Activated CD8-positive, alpha-beta T cell treated with anti-CD3 and anti-CD28 coated beads, Interleukin-2, amount 10 ng/mL, durations not matched to agents 7 days and 5 days (primary cell): ENCODE data around the gene ARHGAP24. TPM values are rescaled to one million over a fixed set of nuclear protein-coding genes. Genes with fewer than 3 reads are reported as not detected.
"Not testable (repeated sequence)": the region's sequence is repeated elsewhere in the genome, so short reads cannot be mapped to it uniquely, and the experiment has no call there.

Experiments used
- ATAC-seq: fragments of 150-1000 bp; cut with Tn5 transposase; one replicate; pipeline ENCODE4 v1.10.0; 2021; ENCODE audit warnings: moderate library complexity
- CTCF ChIA-PET: fragments of 350-600 bp; sonication (Branson Sonifier 250); formaldehyde crosslinking; loops from one replicate; lab custom pipeline; 2021; ENCODE audit warnings: antibody characterized with exemption; lab: Charles Lee
- POLR2A ChIA-PET: fragments of 350-600 bp; sonication (Branson Sonifier 250); formaldehyde crosslinking; loops from one replicate; lab custom pipeline; 2021; ENCODE audit warnings: antibody characterized with exemption; lab: Charles Lee
- DNase-seq: peaks from one replicate; pipeline ENCODE4 v3.0.0-alpha.2; 2020
- H3K27ac Mint-ChIP-seq: one replicate; pipeline ENCODE4 v1.8.0; 2021; ENCODE audit warnings: mild to moderate bottlenecking, mixed read lengths
- H3K27me3 Mint-ChIP-seq: one replicate; pipeline ENCODE4 v1.8.0; 2021; ENCODE audit warnings: low read depth, mixed read lengths
- H3K36me3 Mint-ChIP-seq: one replicate; pipeline ENCODE4 v1.8.0; 2021; ENCODE audit warnings: low read depth, mixed read lengths
- H3K4me1 Mint-ChIP-seq: one replicate; pipeline ENCODE4 v1.8.0; 2021; ENCODE audit warnings: low read depth, mixed read lengths
- H3K4me3 Mint-ChIP-seq: one replicate; pipeline ENCODE4 v1.8.0; 2021; ENCODE audit warnings: mild to moderate bottlenecking, mixed read lengths
- H3K9me3 Mint-ChIP-seq: one replicate; pipeline ENCODE4 v1.8.0; 2022; ENCODE audit warnings: mixed read lengths; ENCODE audit not compliant: insufficient read depth
- total RNA-seq, 2 experiments: library from RNA; stranded (reverse); gene quantifications; one replicate each; pipeline ENCODE4 v1.2.3, GENCODE V29; 2021

Gene ARHGAP24
- total RNA-seq, 2 experiments from 2014 or later = not detected

DNA sequence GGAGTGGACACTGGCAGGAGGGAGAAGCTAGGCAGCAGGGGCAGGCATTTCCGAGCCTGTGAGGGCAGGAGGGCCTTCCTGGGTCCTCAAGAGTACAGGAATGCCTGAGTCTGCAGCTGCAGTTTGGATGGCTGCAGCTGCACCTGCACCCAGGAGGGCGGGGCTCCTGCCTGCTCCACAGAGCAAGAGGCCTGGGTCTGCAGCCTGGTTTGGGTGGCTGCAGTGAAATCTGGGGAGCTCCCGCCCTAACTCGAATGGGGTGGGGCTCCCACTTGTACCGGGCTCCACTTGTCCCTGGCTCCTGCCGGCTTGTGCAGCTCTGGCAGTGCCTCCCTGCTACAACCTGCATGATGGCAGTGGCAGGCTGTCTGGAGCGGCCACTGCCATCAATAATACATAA is 436.0 kb downstream of the ARHGAP24 start:
- H3K4me1 Mint-ChIP-seq = no peaks in the 10 kb centered on the region
- ATAC-seq (no peak), DNase-seq (no peak)
- ChIA-PET CTCF (no interaction called here), POLR2A (no interaction called here)
- no peaks in the 10 kb centered on the region for H3K9me3 Mint-ChIP-seq
- no peak overlapping the region for H3K4me3 Mint-ChIP-seq
- H3K36me3 Mint-ChIP-seq = no peaks in the 10 kb centered on the region
- no peaks in the 10 kb centered on the region for H3K27me3 Mint-ChIP-seq
- H3K27ac Mint-ChIP-seq = no peak overlapping the region

GRCh38 chr4:85913931-85914694 is 439.2 kb downstream of the ARHGAP24 start:
- Mint-ChIP-seq H3K36me3 (no peaks in the 10 kb centered on the region), H3K27me3 (no peaks in the 10 kb centered on the region), H3K4me1 (no peaks in the 10 kb centered on the region), H3K27ac (no peak overlapping the region), H3K4me3 (no peak overlapping the region), H3K9me3 (no peaks in the 10 kb centered on the region)
- ChIA-PET CTCF (no interaction called here), POLR2A (no interaction called here)
- ATAC-seq (no peak), DNase-seq (no peak)

DNA sequence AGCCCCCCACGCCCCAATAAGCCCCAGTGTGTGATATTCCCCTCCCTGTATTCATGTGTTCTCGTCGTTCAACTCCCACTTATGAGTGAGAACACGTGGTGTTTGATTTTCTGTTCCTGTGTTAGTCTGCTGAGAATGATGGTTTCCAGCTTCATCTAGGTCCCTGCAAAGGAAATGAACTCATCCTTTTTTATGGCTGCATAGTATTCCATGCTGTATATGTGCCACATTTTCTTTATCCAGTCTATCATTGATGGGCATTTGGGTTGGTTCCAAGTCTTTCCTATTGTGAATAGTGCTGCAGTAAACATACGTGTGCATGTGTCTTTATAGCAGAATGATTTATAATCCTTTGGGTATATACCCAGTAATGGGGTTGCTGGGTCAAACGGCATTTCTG is 440.6 kb downstream of the ARHGAP24 start:
- H3K9me3 Mint-ChIP-seq, H3K36me3 Mint-ChIP-seq, H3K4me1 Mint-ChIP-seq, CTCF ChIA-PET, DNase-seq, H3K4me3 Mint-ChIP-seq, H3K27ac Mint-ChIP-seq, POLR2A ChIA-PET, H3K27me3 Mint-ChIP-seq, ATAC-seq: not testable (repeated sequence)

DNA sequence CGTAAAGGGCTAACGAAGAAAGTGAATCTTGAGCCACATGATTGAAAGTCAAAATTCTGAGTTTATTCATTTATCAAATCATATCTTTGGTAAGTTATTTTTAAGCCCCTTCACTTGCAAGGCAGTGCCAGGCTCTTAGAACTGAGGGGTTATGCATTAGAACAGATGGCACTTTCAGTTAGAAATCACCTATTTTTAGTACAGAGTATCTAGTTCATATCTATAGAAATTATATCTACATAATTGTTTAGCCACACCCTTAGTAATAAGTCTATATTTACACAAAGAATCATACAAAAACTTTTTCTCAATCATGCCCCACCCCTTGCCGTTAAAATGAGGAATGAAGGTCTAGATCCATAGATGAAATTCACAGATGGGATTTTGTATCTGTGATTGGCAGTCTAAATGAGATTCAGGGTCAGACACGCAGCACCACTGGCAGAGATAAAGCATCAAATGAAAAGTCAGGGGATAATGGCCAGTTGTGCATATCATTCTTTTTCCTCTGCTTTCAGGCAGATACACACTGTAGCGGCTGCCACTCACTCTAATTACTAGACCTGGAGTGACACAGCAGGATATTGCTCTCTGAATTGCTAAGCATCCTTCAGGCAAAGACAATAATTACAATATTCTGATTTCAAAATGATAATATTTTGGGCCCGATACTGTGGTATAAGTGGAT is 444.4 kb downstream of the ARHGAP24 start:
- Mint-ChIP-seq H3K9me3 (no peaks in the 10 kb centered on the region), H3K27me3 (no peaks in the 10 kb centered on the region), H3K36me3 (no peaks in the 10 kb centered on the region), H3K4me1 (no peaks in the 10 kb centered on the region), H3K27ac (no peak overlapping the region), H3K4me3 (no peak overlapping the region)
- POLR2A ChIA-PET = no interaction called here
- ATAC-seq (no peak), DNase-seq (no peak)
- CTCF ChIA-PET = no interaction called here

DNA sequence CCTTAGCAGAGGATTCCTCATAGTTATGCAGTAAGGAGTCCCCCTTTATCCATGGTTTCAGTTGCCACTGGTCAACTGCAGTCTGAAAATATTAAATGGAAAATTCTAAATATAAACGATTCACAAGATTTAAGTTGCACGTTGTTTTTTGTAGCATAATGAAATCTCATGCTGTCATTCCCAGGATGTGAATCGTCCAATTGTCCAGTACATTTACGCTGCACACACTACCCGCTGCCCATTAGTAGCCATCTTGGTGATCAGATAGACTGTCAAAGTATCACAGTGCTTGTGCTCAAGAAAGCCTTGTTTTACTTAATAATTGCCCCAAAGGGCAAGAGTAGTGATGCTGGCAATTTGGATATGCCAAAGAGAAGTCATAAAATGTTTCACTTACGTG is 450.1 kb downstream of the ARHGAP24 start:
- DNase-seq (no peak), ATAC-seq (no peak)
- Mint-ChIP-seq H3K27ac (no peak overlapping the region), H3K9me3 (no peaks in the 10 kb centered on the region), H3K4me1 (peaks cover 5% of the 10 kb centered on the region), H3K36me3 (no peaks in the 10 kb centered on the region), H3K4me3 (no peak overlapping the region), H3K27me3 (peaks cover 1% of the 10 kb centered on the region)
- POLR2A ChIA-PET = no interaction called here
- CTCF ChIA-PET = no interaction called here

GRCh38 chr4:85928775-85929591 is 454.0 kb downstream of the ARHGAP24 start:
- Mint-ChIP-seq H3K27ac (no peak overlapping the region), H3K36me3 (no peaks in the 10 kb centered on the region), H3K27me3 (peaks cover 2% of the 10 kb centered on the region), H3K4me1 (peaks cover 6% of the 10 kb centered on the region), H3K4me3 (no peak overlapping the region), H3K9me3 (no peaks in the 10 kb centered on the region)
- ChIA-PET CTCF (no interaction called here), POLR2A (no interaction called here)
- DNase-seq (no peak), ATAC-seq (no peak)

DNA sequence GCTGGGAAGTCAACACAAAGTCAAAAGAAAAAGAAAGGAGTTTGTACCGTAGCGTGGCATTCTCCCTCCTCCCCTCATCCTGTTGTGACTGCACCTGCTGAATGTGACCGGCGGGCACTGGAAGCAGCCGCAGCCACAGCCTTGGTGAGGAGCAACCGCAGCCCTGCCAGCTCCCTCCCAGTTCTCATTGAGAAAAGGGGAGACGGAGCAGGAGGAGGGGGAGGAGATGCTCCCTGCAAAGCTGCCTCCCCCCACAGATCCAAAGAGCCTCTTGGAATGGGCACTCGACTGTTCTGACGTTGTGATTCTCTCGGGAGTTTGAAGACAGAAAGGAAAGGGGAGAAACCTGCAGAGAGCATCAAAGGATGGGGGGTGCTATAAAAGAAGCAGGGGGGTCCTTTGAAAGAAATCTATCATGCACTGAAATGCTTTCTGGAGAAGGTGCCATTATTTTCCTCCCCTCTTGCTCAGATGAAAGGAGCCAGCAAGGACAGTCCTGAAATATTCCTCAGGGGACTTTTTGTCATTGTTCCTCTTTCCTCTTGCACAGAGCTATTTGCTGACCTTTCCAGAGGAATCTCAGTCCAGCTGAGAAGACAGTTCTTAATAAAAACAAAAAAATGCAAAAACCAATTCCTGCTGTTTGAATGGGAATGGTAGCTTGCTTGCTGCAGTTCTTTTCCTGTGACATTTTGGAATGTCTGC is 455.2 kb downstream of the ARHGAP24 start:
- DNase-seq (no peak), ATAC-seq (no peak)
- no peaks in the 10 kb centered on the region for H3K9me3 Mint-ChIP-seq
- peaks cover 6% of the 10 kb centered on the region for H3K4me1 Mint-ChIP-seq
- POLR2A ChIA-PET = no interaction called here
- H3K36me3 Mint-ChIP-seq = no peaks in the 10 kb centered on the region
- CTCF ChIA-PET = no interaction called here
- peaks cover 2% of the 10 kb centered on the region for H3K27me3 Mint-ChIP-seq
- no peak overlapping the region for H3K27ac Mint-ChIP-seq
- H3K4me3 Mint-ChIP-seq = no peak overlapping the region

DNA sequence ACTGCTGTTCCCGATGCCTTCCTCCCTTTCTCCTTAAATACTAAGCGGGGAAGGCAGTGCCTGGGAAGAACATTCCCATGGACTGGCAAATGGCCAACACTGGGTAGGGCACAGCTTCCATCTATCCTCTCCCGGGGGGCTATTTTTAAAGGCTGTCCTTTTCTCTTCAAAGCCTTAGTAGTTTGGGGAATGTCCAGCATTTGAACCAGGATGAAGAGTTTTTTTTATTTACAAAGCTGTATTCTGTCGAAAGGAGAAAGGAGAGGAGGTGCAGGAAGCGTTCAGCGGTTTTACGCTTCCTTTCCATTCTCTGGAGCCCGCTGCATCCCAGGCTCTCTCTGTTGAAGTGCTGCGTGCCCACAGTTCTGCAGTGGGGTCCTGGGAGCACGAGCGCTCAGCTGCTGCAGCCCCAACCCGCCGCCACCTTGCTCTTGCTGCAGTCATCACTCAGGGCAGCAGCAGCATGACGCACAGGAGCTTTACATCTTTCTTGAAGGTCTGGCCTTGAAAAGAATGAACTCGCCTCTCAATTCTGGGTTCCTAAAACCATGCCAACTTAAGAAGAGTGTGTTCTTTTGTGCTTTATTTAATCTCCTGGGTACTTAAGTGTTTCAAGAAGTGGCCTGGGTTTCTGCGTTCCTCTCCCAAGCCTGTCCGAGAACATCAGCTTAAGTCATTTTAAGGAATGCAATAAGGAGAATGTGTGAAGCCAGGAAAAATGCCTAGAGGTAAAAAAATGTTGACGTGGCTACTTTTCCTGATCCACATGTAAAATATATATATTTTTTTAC is 457.7 kb downstream of the ARHGAP24 start:
- POLR2A ChIA-PET = no interaction called here
- no peak for DNase-seq
- no peak overlapping the region for H3K4me3 Mint-ChIP-seq
- ATAC-seq = no peak
- no peak overlapping the region for H3K27ac Mint-ChIP-seq
- H3K4me1 Mint-ChIP-seq = peaks cover 6% of the 10 kb centered on the region
- H3K27me3 Mint-ChIP-seq = peaks cover 6% of the 10 kb centered on the region
- H3K9me3 Mint-ChIP-seq = no peaks in the 10 kb centered on the region
- no peaks in the 10 kb centered on the region for H3K36me3 Mint-ChIP-seq
- CTCF ChIA-PET = no interaction called here

GRCh38 chr4:85933291-85933640 is 458.3 kb downstream of the ARHGAP24 start:
- no peak overlapping the region for H3K27ac Mint-ChIP-seq
- H3K9me3 Mint-ChIP-seq = no peaks in the 10 kb centered on the region
- no peaks in the 10 kb centered on the region for H3K36me3 Mint-ChIP-seq
- peaks cover 6% of the 10 kb centered on the region for H3K27me3 Mint-ChIP-seq
- CTCF ChIA-PET = no interaction called here
- POLR2A ChIA-PET = no interaction called here
- no peak for ATAC-seq
- no peak for DNase-seq
- H3K4me1 Mint-ChIP-seq = peaks cover 6% of the 10 kb centered on the region
- no peak overlapping the region for H3K4me3 Mint-ChIP-seq

DNA sequence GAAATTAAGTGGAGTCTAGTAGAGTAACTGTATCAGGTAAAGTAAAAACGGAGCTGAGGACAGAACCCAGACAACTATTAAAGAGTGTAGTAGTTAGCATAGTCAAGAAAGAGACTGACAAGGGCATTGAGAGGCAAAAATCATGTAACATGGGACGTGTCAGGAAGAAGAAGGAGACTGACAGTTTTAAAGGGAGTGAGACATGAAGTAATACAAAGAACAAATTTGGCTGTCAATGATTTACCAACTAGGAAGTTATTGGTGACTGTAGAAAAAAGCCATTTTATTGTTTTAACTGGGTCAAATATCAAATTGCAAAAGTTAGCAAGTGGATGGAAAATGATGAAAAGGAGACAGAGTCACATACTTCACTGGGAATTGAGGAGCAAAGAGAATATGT is 462.6 kb downstream of the ARHGAP24 start:
- no peaks in the 10 kb centered on the region for H3K36me3 Mint-ChIP-seq
- H3K9me3 Mint-ChIP-seq = no peaks in the 10 kb centered on the region
- H3K27me3 Mint-ChIP-seq = peaks cover 4% of the 10 kb centered on the region
- no peaks in the 10 kb centered on the region for H3K4me1 Mint-ChIP-seq
- CTCF ChIA-PET = no interaction called here
- ATAC-seq = no peak
- no peak overlapping the region for H3K27ac Mint-ChIP-seq
- DNase-seq = no peak
- no peak overlapping the region for H3K4me3 Mint-ChIP-seq
- POLR2A ChIA-PET = no interaction called here

DNA sequence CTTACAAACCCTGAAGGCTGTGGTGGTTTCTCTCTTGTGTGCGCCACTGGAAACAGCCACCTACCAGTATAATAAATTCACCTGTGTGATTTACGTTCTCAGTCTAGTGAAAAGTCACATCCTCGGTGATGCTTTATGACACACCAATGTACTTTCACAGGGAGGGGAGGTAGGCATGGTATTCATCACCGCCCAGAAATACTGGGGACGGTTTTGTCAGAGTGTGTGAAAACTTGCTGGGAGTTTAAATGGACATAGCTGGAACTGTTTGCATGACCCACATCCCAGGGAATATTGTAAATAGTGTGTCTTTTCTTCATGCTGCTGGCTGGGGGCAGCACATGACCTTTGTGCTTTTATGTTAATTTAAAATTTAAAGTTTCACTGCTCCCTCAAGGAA is 463.1 kb downstream of the ARHGAP24 start:
- ATAC-seq = no peak
- Mint-ChIP-seq H3K36me3 (no peaks in the 10 kb centered on the region), H3K4me3 (no peak overlapping the region), H3K27me3 (peaks cover 4% of the 10 kb centered on the region), H3K4me1 (no peaks in the 10 kb centered on the region), H3K27ac (no peak overlapping the region), H3K9me3 (no peaks in the 10 kb centered on the region)
- CTCF ChIA-PET = no interaction called here
- POLR2A ChIA-PET = no interaction called here
- no peak for DNase-seq
